Fibroblast of lung (primary cell): ENCODE measurements around the gene C5orf46. TPM values are rescaled to one million over a fixed set of nuclear protein-coding genes. Genes with fewer than 3 reads are reported as not detected.

ENCODE experiments used
- DNase-seq, 2 donors: peaks; one replicate each; pipeline versions ENCODE4 v3.0.0 to v3.0.0-alpha.2; 2010; ENCODE audit warnings: low read depth in 2 of 2
- H2AFZ ChIP-seq: 2 replicates; pipeline ENCODE4 v1.5.1; 2012; ENCODE audit warnings: low read length, control low read depth, inconsistent platforms
- H3K27ac ChIP-seq: 2 replicates; pipeline ENCODE4 v1.5.1; 2011; ENCODE audit warnings: low read length, control low read depth; ENCODE audit not compliant: insufficient read depth
- H3K27me3 ChIP-seq: 2 replicates; pipeline ENCODE4 v1.5.1; 2011; ENCODE audit warnings: mild to moderate bottlenecking, low read length; ENCODE audit not compliant: control insufficient read depth, insufficient read depth
- H3K36me3 ChIP-seq: 2 replicates; pipeline ENCODE4 v1.5.1; 2011; ENCODE audit warnings: low read length; ENCODE audit not compliant: control insufficient read depth, insufficient read depth
- H3K4me1 ChIP-seq: 2 replicates; pipeline ENCODE4 v1.5.1; 2011; ENCODE audit warnings: low read length; ENCODE audit not compliant: control insufficient read depth, insufficient read depth; ENCODE audit errors: extremely low read depth
- H3K4me2 ChIP-seq: 2 replicates; pipeline ENCODE4 v1.5.1; 2011; ENCODE audit warnings: low read length, control low read depth; ENCODE audit not compliant: insufficient read depth; ENCODE audit errors: extremely low read depth
- H3K4me3 ChIP-seq, 4 experiments: fragments of 200-600 bp in 1 of 4; sonication (generic) in 1 of 4; replicated peaks in 1 of 4; 2 replicates each; pipeline ENCODE4 v1.5.1; 2011 to 2016; ENCODE audit warnings: low read length in 4 of 4, low read depth in 3 of 4, mild to moderate bottlenecking in 3 of 4, control low read depth in 2 of 4, inconsistent platforms in 1 of 4, mixed read lengths in 1 of 4; ENCODE audit not compliant: insufficient read depth in 1 of 4; ENCODE audit errors: control extremely low read depth in 1 of 4
- H3K79me2 ChIP-seq: 2 replicates; pipeline ENCODE4 v1.5.1; 2012; ENCODE audit warnings: mild to moderate bottlenecking, low read length, inconsistent platforms; ENCODE audit not compliant: control insufficient read depth, insufficient read depth
- H3K9ac ChIP-seq: 2 replicates; pipeline ENCODE4 v1.5.1; 2011; ENCODE audit warnings: mild to moderate bottlenecking, low read length, control low read depth; ENCODE audit not compliant: insufficient read depth
- H3K9me3 ChIP-seq: 2 replicates; pipeline ENCODE4 v1.5.1; 2012; ENCODE audit warnings: low read depth, low read length; ENCODE audit not compliant: control insufficient read depth, insufficient read depth
- H4K20me1 ChIP-seq: 2 replicates; pipeline ENCODE4 v1.5.1; 2011; ENCODE audit warnings: low read length; ENCODE audit not compliant: control insufficient read depth, insufficient read depth; ENCODE audit errors: extremely low read depth
- EZH2 ChIP-seq: IDR thresholded peaks from 2 replicates; pipeline ENCODE4 v1.5.1; 2012; ENCODE audit warnings: low read length, control low read depth, mild to moderate bottlenecking; ENCODE audit errors: missing control alignments
- polyA plus RNA-seq, 2 donors: library from polyadenylated mRNA; depleted of rRNA in 1 of 2; stranded (reverse) in 1 of 2; unstranded in 1 of 2; fragments of >200 nt; gene quantifications; 2 replicates each; pipeline ENCODE4 v1.2.1, GENCODE V29; 2011 to 2012; ENCODE audit warnings: missing spikeins in 1 of 2
- total RNA-seq: library from RNA; depleted of rRNA; stranded (reverse); fragments of >200 nt; gene quantifications from 2 replicates; pipeline ENCODE4 v1.2.1, GENCODE V29; 2014
- TF ChIP-seq, protein P1 (sequence below), 2 donors: IDR thresholded peaks in 1 of 2; conservative IDR thresholded peaks in 1 of 2; 1 replicate in 1 of 2; 2 replicates in 1 of 2; pipeline ENCODE4 v1.5.1; 2011 to 2012; ENCODE audit warnings: low read length in 2 of 2, control low read depth in 1 of 2, inconsistent platforms in 1 of 2, low read depth in 1 of 2, mild to moderate bottlenecking in 1 of 2

The C5orf46 gene
- total and polyA plus RNA-seq, 2 donors (not counting 1 experiment from before 2014, with no cell fraction given), result not detected

DNA sequence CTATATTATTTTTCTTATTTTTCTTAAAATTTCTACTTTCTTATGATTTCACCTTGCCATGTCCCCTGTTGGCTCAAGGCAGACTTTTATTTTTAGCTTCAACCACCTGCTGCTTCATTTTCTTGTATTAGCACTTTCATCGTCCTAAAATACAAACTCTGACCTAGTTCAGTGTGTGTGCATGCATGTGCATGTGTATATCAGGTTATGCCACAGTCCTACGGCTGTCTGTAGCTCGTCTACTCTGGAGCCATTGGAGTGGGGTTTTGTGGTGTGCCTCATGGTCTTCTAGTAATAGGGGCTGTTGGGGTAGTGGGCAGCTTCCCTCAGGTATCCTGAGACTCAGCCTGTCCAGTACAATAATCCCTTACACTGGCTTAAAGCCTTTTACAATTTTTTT lies 61.5 kb downstream of the C5orf46 start:
- TF ChIP-seq EZH2, result no peak
- TF ChIP-seq, protein P1, sequence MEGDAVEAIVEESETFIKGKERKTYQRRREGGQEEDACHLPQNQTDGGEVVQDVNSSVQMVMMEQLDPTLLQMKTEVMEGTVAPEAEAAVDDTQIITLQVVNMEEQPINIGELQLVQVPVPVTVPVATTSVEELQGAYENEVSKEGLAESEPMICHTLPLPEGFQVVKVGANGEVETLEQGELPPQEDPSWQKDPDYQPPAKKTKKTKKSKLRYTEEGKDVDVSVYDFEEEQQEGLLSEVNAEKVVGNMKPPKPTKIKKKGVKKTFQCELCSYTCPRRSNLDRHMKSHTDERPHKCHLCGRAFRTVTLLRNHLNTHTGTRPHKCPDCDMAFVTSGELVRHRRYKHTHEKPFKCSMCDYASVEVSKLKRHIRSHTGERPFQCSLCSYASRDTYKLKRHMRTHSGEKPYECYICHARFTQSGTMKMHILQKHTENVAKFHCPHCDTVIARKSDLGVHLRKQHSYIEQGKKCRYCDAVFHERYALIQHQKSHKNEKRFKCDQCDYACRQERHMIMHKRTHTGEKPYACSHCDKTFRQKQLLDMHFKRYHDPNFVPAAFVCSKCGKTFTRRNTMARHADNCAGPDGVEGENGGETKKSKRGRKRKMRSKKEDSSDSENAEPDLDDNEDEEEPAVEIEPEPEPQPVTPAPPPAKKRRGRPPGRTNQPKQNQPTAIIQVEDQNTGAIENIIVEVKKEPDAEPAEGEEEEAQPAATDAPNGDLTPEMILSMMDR (conservative IDR thresholded peaks at IDR 0.05 in 1 of 2, IDR thresholded peaks at IDR 0.05 in 1 of 2; ENCODE audit: low read depth in 1 of 2, low read length in 2 of 2), result no peak
- Histone ChIP-seq H2AFZ (no peak overlapping the region), H3K9ac (no peak overlapping the region), H4K20me1 (no peaks in the 10 kb centered on the region), H3K27ac (no peak overlapping the region), H3K36me3 (no peaks in the 10 kb centered on the region), H3K4me2 (no peak overlapping the region), H3K79me2 (no peaks in the 10 kb centered on the region), H3K4me3 (no peak overlapping the region), H3K9me3 (no peaks in the 10 kb centered on the region), H3K4me1 (no peaks in the 10 kb centered on the region), H3K27me3 (no peaks in the 10 kb centered on the region)
- DNase-seq, result no peak

DNA sequence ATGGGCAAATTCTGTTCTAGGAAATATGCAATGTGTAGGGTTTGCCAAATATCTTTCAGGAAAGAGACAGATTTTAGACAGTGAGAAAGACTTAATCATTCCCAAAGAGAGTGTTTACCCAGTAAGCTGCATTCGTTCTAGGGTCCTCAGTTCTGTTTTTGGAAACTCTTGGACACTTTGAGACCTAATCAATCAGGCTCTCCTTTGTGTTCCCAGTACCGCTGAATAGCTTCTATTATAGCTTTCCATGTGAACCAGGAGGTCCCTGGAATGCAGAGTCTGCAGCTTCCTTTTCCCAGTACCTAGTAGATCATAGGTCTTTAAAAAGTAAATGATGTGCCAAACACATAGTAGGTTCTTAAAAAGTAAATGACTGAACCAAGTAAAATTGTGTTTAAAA lies 63.5 kb downstream of the C5orf46 start:
- no peaks in the 10 kb centered on the region for H3K4me1 ChIP-seq
- H3K4me3 ChIP-seq, result no peak overlapping the region
- no peak overlapping the region for H3K4me2 ChIP-seq
- H3K9ac ChIP-seq, result no peak overlapping the region
- TF ChIP-seq, protein P1 (conservative IDR thresholded peaks at IDR 0.05 in 1 of 2, IDR thresholded peaks at IDR 0.05 in 1 of 2; ENCODE audit: low read depth in 1 of 2, low read length in 2 of 2), result no peak
- no peak for TF ChIP-seq EZH2
- no peaks in the 10 kb centered on the region for H3K79me2 ChIP-seq
- H2AFZ ChIP-seq, result no peak overlapping the region
- no peak for DNase-seq
- H3K36me3 ChIP-seq, result no peaks in the 10 kb centered on the region
- no peaks in the 10 kb centered on the region for H4K20me1 ChIP-seq
- H3K27me3 ChIP-seq, result no peaks in the 10 kb centered on the region
- H3K9me3 ChIP-seq, result no peaks in the 10 kb centered on the region
- no peak overlapping the region for H3K27ac ChIP-seq

Other genes with a start within 250 kb of the C5orf46 start
- gene JAKMIP2, start 123.8 kb downstream of the C5orf46 start, total RNA-seq, result 0.51 and 1.3 TPM in 2 replicates
- gene JAKMIP2, start 123.8 kb downstream of the C5orf46 start, polyA plus RNA-seq, result 0.51 and 6.5 TPM in 2 replicates
- not detected in 2 replicates for gene SPINK1, start 74.9 kb downstream of the C5orf46 start, total RNA-seq
- not detected in 2 replicates for gene SPINK1, start 74.9 kb downstream of the C5orf46 start, polyA plus RNA-seq
- not detected in 2 replicates for gene SCGB3A2, start 27.8 kb downstream of the C5orf46 start, total RNA-seq
- gene SCGB3A2, start 27.8 kb downstream of the C5orf46 start, polyA plus RNA-seq, result not detected in 2 replicates
- gene SPINK5, start 157.4 kb upstream of the C5orf46 start, total RNA-seq, result not detected in 2 replicates
- not detected in 2 replicates for gene SPINK5, start 157.4 kb upstream of the C5orf46 start, polyA plus RNA-seq